Measurements from ENCODE around the gene KCNQ1.
A peak's percentile ranks its signal among the peaks of the same experiment; 100 is the strongest.

Gene KCNQ1

GRCh38 chr11:2818021-2818420, 373.2 kb downstream of the KCNQ1 start:
- intact Hi-C loops (cut with micrococcal nuclease): no loop called here
- Mint-ChIP-seq H3K9me3 (peaks cover 39% of the 10 kb centered on the region), H3K27me3 (peaks cover 1% of the 10 kb centered on the region), H3K4me1 (ENCODE audit: low read depth) (peaks cover 19% of the 10 kb centered on the region), H3K27ac (no peak overlapping the region), H3K36me3 (ENCODE audit: low read depth) (peaks cover 67% of the 10 kb centered on the region), H3K4me3 (no peak overlapping the region)

- Mint-ChIP-seq H3K9me3 (peaks cover 42% of the 10 kb centered on the region), H3K27me3 (peaks cover under 1% of the 10 kb centered on the region), H3K27ac (no peak overlapping the region), H3K4me3 (no peak overlapping the region), H3K36me3 (ENCODE audit: low read depth) (peaks cover 69% of the 10 kb centered on the region), H3K4me1 (ENCODE audit: low read depth) (peaks cover 19% of the 10 kb centered on the region)
- intact Hi-C loops (cut with micrococcal nuclease): no loop called here
Measured at GRCh38 chr11:2818503-2818902, 373.7 kb downstream of the KCNQ1 start.

DNA sequence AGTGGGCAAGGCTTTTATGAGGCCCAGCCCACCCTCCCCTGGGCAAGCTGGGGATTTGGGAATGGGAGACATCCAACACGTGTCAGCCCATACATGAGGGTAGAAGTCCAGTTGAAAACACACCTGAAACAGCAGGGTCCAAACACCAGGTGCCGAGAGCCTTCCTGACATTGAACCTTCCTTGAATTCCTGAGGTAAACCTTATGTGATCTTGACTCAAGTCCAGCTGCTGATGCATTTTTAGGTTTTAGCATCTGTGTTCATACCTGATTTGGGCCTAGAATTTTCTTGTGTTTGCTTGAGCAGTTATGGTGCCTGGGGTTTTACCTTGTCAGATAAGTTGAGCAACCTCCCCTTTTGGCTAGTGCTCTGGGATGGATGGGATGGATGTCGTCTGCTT, 374.5 kb downstream of the KCNQ1 start:
- Mint-ChIP-seq H3K27ac (no peak overlapping the region), H3K36me3 (ENCODE audit: low read depth) (peaks cover 61% of the 10 kb centered on the region), H3K4me3 (no peak overlapping the region), H3K9me3 (peaks cover 42% of the 10 kb centered on the region), H3K27me3 (no peaks in the 10 kb centered on the region), H3K4me1 (ENCODE audit: low read depth) (peaks cover 19% of the 10 kb centered on the region)
- intact Hi-C loops (cut with micrococcal nuclease): no loop called here

- Mint-ChIP-seq H3K4me3 (no peak overlapping the region), H3K4me1 (ENCODE audit: low read depth) (peaks cover 33% of the 10 kb centered on the region), H3K36me3 (ENCODE audit: low read depth) (peaks cover 50% of the 10 kb centered on the region), H3K9me3 (peaks cover 36% of the 10 kb centered on the region), H3K27me3 (no peaks in the 10 kb centered on the region), H3K27ac (no peak overlapping the region)
- intact Hi-C loops (cut with micrococcal nuclease): no loop called here
Measured at GRCh38 chr11:2820976-2821375, 376.2 kb downstream of the KCNQ1 start.

DNA sequence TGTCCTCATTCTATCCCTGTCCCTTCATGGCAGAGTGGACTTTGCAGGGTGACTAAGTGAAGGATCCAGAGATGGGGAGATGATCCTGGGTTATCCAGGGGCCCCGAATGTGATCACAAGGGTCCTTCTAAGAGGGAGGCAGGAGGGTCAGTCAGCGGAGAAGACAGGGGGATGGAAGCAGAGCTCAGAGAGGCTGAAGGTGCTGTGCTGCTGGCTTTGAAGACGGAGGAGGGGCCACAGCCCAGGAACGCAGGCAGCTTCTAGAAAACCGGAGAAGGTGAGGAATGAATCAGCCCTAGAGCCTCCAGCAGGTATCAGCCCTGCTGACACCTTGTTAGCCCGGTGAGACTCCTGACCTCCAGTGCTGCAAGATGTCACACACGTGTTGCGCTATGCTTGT, 377.1 kb downstream of the KCNQ1 start:
- no peaks in the 10 kb centered on the region for H3K27me3 Mint-ChIP-seq
- H3K9me3 Mint-ChIP-seq: peaks cover 32% of the 10 kb centered on the region
- H3K4me1 Mint-ChIP-seq (ENCODE audit: low read depth): peaks cover 43% of the 10 kb centered on the region
- H3K36me3 Mint-ChIP-seq (ENCODE audit: low read depth): peaks cover 40% of the 10 kb centered on the region
- H3K4me3 Mint-ChIP-seq: no peak overlapping the region
- H3K27ac Mint-ChIP-seq: no peak overlapping the region
- intact Hi-C loops (cut with micrococcal nuclease): no loop called here

DNA sequence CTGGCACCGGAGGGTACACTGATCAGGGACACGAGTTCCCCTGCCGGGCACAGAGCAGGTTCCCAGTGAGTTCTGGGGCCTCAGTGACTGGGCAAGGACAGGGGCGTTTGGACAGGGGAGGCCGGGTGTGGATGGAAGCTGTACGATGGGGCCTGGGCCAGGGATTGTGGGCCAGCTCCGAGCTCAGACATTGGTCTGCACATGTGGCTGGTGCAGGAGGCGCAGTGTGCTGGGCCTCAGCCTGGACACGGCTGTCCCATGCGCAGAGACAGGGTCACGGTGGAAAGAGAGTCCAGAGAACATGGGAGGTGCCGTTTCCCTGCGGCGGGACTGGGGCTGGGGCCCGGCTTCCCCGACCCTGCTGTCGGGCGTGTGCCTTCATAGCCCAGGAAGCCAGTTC, 380.0 kb downstream of the KCNQ1 start:
- H3K4me1 Mint-ChIP-seq (ENCODE audit: low read depth): peaks cover 72% of the 10 kb centered on the region
- intact Hi-C loops (cut with micrococcal nuclease): no loop called here
- H3K27me3 Mint-ChIP-seq: peaks cover 2% of the 10 kb centered on the region
- peaks cover 36% of the 10 kb centered on the region for H3K9me3 Mint-ChIP-seq
- no peak overlapping the region for H3K4me3 Mint-ChIP-seq
- H3K36me3 Mint-ChIP-seq (ENCODE audit: low read depth): peaks cover 41% of the 10 kb centered on the region
- peak overlapping the region; percentile 83 for H3K27ac Mint-ChIP-seq

- no peak overlapping the region for H3K4me3 Mint-ChIP-seq
- peaks cover 72% of the 10 kb centered on the region for H3K4me1 Mint-ChIP-seq (ENCODE audit: low read depth)
- H3K27me3 Mint-ChIP-seq: peaks cover 2% of the 10 kb centered on the region
- H3K9me3 Mint-ChIP-seq: peaks cover 36% of the 10 kb centered on the region
- peak overlapping the region; percentile 83 for H3K27ac Mint-ChIP-seq
- intact Hi-C loops (cut with micrococcal nuclease): no loop called here
- H3K36me3 Mint-ChIP-seq (ENCODE audit: low read depth): peaks cover 41% of the 10 kb centered on the region
Measured at GRCh38 chr11:2825261-2825888, 380.6 kb downstream of the KCNQ1 start.

GRCh38 chr11:2825889-2826678, 381.3 kb downstream of the KCNQ1 start:
- H3K4me1 Mint-ChIP-seq (ENCODE audit: low read depth): peaks cover 72% of the 10 kb centered on the region
- peaks cover 36% of the 10 kb centered on the region for H3K9me3 Mint-ChIP-seq

GRCh38 chr11:2826679-2827056, 381.9 kb downstream of the KCNQ1 start:
- Mint-ChIP-seq H3K9me3 (peaks cover 34% of the 10 kb centered on the region), H3K4me3 (peak overlapping the region; percentile 18), H3K4me1 (ENCODE audit: low read depth) (peaks cover 72% of the 10 kb centered on the region), H3K36me3 (ENCODE audit: low read depth) (peaks cover 37% of the 10 kb centered on the region), H3K27ac (peak overlapping the region; percentile 83), H3K27me3 (peaks cover 2% of the 10 kb centered on the region)
- intact Hi-C loops (cut with micrococcal nuclease): no loop called here

More at GRCh38 chr11:2825889-2826678, 381.3 kb downstream of the KCNQ1 start:
- peak overlapping the region; percentile 27 for H3K4me3 Mint-ChIP-seq
- H3K27me3 Mint-ChIP-seq: peaks cover 2% of the 10 kb centered on the region
- H3K27ac Mint-ChIP-seq: peak overlapping the region; percentile 83
- intact Hi-C loops (cut with micrococcal nuclease): no loop called here
- peaks cover 41% of the 10 kb centered on the region for H3K36me3 Mint-ChIP-seq (ENCODE audit: low read depth)

DNA sequence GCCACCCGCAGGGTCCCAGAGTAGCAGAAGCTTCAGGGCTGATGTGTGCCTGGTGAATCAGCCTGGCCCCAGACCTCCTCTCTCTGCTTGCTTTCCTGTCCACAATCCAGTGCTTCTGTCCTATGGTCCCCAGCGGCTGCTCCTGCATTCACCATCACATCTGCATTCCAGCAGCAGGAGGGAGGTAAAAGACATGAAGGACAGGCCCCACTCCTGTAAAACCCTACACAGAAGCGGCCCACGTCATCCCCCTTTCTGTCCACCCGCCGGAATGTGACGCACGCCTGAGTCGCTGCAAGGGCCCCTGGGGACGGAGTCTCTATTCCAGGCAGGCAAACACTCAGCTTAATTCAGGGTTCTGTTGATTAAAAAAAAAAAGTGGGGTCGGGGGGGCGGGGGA, 382.4 kb downstream of the KCNQ1 start:
- intact Hi-C loops (cut with micrococcal nuclease): no loop called here
- Mint-ChIP-seq H3K4me3 (no peak overlapping the region), H3K27me3 (peaks cover 2% of the 10 kb centered on the region), H3K27ac (peak overlapping the region; percentile 83), H3K36me3 (ENCODE audit: low read depth) (peaks cover 32% of the 10 kb centered on the region), H3K9me3 (peaks cover 28% of the 10 kb centered on the region), H3K4me1 (ENCODE audit: low read depth) (peaks cover 72% of the 10 kb centered on the region)

GRCh38 chr11:2827792-2828191, 383.0 kb downstream of the KCNQ1 start:
- Mint-ChIP-seq H3K9me3 (peaks cover 23% of the 10 kb centered on the region), H3K27me3 (peaks cover 2% of the 10 kb centered on the region), H3K36me3 (ENCODE audit: low read depth) (peaks cover 26% of the 10 kb centered on the region), H3K4me1 (ENCODE audit: low read depth) (peaks cover 70% of the 10 kb centered on the region), H3K27ac (peak overlapping the region; percentile 83), H3K4me3 (no peak overlapping the region)
- intact Hi-C loops (cut with micrococcal nuclease): no loop called here

DNA sequence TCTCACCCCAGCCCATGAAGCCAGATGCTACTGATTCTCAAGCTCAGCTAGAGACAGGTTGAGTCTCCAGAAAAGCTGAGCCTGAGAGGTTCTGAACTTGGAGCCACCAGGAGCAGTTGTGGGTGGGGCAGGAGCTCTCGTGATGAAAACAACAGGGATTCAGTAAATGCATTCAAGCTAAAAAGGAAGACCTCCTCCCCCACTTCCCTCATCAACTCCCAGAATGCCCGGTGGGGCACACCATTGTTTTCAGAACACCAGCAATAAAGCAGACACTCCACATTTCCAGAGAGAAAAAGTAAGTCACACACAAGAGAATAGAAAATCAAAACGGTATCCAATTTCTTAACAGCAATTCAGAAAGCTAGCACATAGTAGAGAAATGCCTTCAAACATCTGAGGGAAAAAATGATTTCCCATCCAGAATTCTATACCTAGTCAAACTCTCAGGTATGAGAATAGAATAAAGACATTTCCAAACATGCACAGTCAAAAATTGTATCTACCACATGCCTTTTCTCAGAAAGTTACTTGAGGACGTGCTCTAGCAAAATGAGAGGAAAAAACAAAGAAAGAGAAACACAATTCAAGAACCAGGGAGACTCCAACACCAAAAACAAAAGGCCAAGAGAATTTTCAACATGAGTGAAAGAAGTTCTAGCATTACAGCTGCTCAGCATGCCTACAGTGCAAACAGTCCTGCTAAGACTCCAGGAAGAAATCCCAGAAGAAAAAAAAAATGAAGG, 383.9 kb downstream of the KCNQ1 start:
- Mint-ChIP-seq H3K4me1 (ENCODE audit: low read depth) (peaks cover 60% of the 10 kb centered on the region), H3K4me3 (no peak overlapping the region), H3K27ac (peak overlapping the region; percentile 83), H3K36me3 (ENCODE audit: low read depth) (peaks cover 19% of the 10 kb centered on the region), H3K9me3 (peaks cover 18% of the 10 kb centered on the region), H3K27me3 (peaks cover 2% of the 10 kb centered on the region)
- intact Hi-C loops (cut with micrococcal nuclease): no loop called here

DNA sequence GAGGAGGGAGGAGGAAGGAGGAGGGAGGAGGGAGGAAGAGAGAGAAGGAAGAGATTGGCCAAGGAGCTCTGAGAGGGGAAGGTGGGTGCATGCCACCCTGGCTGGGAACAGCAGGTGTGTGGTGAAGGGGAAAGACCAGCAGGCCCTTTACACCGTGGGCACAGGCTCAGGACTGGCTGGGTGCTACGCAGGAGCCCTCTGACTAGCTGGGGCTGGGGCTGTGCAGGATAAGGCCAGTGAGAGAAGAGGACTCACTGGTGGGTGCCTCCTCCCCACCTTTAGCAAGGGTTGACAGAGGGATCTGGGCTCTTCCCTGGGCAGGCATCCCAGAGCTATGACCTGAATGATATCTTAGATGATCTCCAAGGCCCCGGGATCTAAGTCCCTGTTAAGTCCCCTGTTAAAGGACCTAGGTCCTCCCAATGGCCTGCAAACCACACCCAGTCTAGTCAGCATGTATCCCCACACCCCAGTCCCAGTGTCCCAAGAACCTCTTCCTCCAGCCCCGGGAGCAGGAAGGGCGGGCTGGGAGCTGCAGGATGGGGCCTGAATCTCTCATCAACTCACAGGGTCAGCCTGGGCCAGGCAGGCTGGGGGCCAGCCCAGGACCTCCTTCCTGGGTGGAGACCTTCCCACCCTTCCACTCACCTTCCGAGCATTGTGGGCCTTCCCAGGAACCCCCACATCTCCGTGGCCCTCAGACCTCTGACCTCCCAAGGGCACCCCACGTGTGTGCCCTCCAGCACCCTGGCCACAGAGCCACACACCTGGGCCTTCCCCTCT, 385.4 kb downstream of the KCNQ1 start:
- intact Hi-C loops (cut with micrococcal nuclease): no loop called here
- Mint-ChIP-seq H3K36me3 (ENCODE audit: low read depth) (peaks cover 19% of the 10 kb centered on the region), H3K4me1 (ENCODE audit: low read depth) (peaks cover 46% of the 10 kb centered on the region), H3K27ac (no peak overlapping the region), H3K4me3 (no peak overlapping the region), H3K9me3 (peaks cover 18% of the 10 kb centered on the region), H3K27me3 (peaks cover 3% of the 10 kb centered on the region)
